RKO (cell line): Measurements from ENCODE around the gene TP53TG3E.
"Not testable (repeated sequence)": the region's sequence is repeated elsewhere in the genome, so short reads cannot be mapped to it uniquely, and the experiment has no call there.

ENCODE experiments used
- DNase-seq: peaks from one replicate; pipeline ENCODE4 v3.0.0-alpha.2; 2016; ENCODE audit warnings: low spot score

The TP53TG3E gene, protein sequence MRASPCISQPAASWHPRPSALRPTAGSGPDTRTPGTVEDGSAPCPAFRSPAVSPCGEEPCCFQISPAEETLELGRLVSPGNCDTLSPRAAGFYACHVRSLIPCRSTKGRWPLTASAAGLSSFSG

DNA sequence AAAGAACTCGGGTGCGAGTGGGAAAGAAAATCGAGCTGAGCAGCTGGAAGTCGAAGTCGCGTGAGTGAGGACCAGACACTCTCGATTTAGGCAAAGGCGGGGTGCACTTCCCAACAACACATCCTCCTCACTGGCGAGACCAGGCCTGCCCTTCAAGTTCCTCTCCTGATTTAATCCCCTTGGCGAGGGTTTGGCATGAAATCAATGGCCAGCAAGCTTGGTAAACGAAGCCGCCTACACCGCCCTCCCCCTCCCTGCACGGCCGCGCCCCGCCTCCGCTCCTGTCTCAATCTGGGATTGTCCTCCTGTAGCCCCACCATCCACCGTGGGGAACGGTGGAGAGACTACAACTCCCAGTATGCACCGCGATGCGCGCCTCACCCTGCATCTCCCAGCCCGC lies at the start of gene TP53TG3E:
TP53TG3E (plus strand) TSS at position 301 of the 400 bp plus-strand sequence; CDS start at position 369, 68 bp downstream.
- not testable (repeated sequence) for DNase-seq

DNA sequence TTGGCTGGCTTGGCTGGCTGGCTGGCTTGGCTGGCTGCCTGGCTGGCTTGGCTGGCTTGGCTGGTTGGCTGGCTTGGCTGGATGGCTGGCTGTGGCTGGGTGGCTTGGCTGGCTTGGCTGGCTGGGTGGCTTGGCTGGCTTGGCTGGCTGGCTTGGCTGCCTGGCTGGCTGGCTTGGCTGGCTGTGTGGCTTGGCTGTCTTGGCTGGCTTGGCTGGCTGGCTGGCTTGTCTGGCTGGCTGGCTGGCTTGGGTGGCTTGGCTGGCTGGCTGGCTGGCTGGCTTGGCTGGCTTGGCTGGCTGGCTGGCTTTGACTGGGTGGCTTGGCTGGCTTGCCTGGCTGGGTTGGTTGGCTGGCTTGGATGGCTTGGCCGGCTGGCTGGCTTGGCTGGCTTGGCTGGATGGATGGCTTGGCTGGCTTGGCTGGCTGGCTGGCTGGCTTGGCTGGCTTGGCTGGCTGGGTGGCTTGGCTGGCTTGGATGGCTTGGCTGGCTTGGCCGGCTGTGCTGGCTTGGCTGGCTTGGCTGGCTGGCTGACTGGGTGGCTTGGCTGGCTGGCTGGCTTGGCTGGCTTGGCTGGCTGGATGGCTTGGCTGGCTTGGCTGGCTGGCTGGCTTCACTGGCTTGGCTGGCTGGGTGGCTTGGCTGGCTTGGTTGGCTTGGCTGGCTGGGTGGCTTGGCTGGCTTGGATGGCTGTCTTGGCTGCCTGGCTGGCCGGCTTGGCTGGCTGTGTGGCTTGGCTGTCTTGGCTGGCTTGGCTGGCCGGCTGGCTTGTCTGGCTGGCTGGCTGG lies 32.3 kb downstream of the TP53TG3E start:
- peak; percentile 12 for DNase-seq

DNA sequence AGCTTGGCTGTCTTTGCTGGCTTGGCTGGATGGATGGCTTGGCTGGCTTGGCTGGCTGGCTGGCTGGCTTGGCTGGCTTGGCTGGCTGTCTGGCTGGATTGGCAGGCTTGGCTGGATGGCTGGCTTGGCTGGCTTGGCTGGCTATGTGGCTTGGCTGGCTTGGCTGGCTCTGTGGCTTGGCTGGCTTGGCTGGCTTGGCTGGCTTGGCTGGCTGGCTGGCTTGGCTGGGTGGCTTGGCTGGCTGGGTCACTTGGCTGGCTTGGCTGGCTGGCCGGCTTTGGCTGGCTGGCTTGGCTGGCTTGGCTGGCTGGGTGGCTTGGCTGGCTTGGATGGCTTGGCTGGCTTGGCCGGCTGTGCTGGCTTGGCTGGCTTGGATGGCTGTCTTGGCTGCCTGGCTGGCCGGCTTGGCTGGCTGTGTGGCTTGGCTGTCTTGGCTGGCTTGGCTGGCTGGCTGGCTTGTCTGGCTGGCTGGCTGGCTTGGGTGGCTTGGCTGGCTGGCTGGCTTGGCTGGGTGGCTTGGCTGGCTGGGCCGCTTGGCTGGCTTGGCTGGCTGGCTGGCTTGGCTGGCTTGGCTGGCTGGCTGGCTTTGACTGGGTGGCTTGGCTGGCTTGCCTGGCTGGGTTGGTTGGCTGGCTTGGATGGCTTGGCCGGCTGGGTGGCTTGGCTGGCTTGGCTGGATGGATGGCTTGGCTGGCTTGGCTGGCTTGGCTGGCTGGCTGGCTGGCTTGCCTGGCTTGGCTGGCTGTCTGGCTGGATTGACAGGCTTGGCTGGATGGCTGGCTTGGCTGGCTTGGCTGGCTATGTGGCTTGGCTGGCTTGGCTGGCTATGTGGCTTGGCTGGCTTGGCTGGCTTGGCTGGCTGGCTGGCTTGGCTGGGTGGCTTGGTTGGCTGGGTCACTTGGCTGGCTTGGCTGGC lies 33.8 kb downstream of the TP53TG3E start:
- DNase-seq: not testable (repeated sequence)

DNA sequence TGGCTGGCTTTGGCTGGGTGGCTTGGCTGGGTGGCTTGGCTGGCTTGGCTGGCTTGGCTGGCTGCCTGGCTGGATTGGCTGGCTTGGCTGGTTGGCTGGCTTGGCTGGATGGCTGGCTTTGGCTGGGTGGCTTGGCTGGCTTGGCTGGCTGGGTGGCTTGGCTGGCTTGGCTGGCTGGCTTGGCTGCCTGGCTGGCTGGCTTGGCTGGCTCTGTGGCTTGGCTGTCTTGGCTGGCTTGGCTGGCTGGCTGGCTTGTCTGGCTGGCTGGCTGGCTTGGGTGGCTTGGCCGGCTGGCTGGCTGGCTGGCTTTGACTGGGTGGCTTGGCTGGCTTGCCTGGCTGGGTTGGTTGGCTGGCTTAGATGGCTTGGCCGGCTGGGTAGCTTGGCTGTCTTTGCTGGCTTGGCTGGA lies 34.4 kb downstream of the TP53TG3E start:
- not testable (repeated sequence) for DNase-seq

DNA sequence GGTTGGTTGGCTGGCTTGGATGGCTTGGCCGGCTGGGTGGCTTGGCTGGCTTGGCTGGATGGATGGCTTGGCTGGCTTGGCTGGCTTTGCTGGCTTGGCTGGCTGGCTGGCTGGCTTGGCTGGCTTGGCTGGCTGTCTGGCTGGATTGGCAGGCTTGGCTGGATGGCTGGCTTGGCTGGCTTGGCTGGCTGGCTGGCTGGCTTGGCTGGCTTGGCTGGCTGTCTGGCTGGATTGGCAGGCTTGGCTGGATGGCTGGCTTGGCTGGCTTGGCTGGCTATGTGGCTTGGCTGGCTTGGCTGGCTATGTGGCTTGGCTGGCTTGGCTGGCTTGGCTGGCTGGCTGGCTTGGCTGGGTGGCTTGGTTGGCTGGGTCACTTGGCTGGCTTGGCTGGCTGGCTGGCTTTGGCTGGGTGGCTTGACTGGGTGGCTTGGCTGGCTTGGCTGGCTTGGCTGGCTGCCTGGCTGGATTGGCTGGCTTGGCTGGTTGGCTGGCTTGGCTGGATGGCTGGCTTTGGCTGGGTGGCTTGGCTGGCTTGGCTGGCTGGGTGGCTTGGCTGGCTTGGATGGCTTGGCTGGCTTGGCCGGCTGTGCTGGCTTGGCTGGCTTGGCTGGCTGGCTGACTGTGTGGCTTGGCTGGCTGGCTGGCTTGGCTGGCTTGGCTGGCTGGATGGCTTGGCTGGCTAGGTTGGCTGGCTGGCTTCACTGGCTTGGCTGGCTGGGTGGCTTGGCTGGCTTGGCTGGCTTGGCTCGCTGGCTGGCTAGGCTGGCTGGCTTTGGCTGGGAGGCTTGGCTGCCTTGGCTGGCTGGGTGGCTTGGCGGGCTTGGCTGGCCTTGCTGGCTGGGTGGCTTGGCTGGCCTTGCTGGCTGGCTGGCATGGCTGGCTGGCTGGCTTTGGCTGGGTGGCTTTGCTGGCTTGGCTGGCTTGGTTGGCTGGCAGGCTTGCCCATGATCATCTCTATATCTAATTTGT lies 35.3 kb downstream of the TP53TG3E start:
- DNase-seq: peak; percentile 3
